Left ventricle myocardium inferior (tissue), 1 donor: ENCODE measurements around the gene CPE. TPM values are rescaled to one million over a fixed set of nuclear protein-coding genes. Genes with fewer than 3 reads are reported as not detected.

ENCODE experiments used
- DNase-seq: peaks from one replicate; pipeline ENCODE4 v3.0.0-alpha.2; 2020
- H3K27ac ChIP-seq: fragments of 200-600 bp; replicated peaks from 2 replicates; pipeline ENCODE4 v1.8.0; 2021
- H3K27me3 ChIP-seq: fragments of 200-600 bp; 2 replicates; pipeline ENCODE4 v1.8.0; 2021; ENCODE audit warnings: low read depth
- H3K36me3 ChIP-seq: fragments of 200-600 bp; 2 replicates; pipeline ENCODE4 v1.8.0; 2021
- H3K4me1 ChIP-seq: fragments of 200-600 bp; 2 replicates; pipeline ENCODE4 v1.8.0; 2021
- H3K4me3 ChIP-seq: fragments of 200-600 bp; 2 replicates; pipeline ENCODE4 v1.8.0; 2021; ENCODE audit warnings: mild to moderate bottlenecking, moderate library complexity
- H3K9me3 ChIP-seq: fragments of 200-600 bp; replicated peaks from 2 replicates; pipeline ENCODE4 v1.8.0; 2021
- CTCF ChIP-seq: fragments of 200-600 bp; IDR thresholded peaks from 2 replicates; pipeline ENCODE4 v1.8.0; 2021; ENCODE audit warnings: antibody characterized with exemption, mild to moderate bottlenecking, borderline replicate concordance
- intact Hi-C: fragments of 100-400 bp; cut with micrococcal nuclease; formaldehyde crosslinking; loops from one replicate; pipeline ENCODE4 v1.11.0; 2022
- total RNA-seq: library from RNA; stranded (reverse); fragmentation: NEBNext Ultra II Directional; extraction: Animal tissue kit (Norgen Biotek cat#: 25700); gene quantifications from one replicate; pipeline ENCODE4 v1.2.1, GENCODE V29; 2021
- donor health status: DM: no; HTN: yes; CAD: no; lungs with severe emphysema.

Gene CPE
- total RNA-seq, 1 donor from 2014 or later, result 43.2 TPM

DNA sequence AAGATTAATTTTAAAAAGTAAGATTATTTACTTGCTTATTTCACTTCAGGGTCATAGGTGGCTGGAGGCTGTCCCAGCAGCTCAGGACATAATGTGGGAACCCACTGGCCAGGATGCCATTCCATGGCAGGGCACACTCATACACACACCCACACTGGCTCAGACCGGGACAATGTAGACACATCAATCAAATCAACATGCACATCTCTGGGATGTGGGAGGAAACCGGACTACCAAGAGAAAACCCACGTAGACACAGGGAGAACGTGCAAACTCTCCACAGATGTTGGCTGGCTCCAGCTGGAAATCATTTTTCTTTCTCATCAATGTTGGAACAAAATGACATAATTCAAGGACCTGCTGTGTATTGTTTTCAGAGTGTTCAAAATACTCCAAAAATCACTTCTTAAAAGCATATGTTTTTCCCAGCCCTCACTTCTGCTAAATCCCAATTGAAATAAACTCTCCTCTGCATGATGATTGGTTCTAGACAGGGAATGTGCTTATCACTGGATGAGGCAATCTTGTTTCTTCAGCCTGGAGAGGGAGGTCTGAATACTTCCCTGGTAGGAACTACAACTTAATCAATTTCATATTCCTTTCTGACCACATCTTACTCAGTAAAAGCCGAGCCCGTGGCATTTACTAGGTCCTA, 18.6 kb upstream of the CPE start:
- no peak overlapping the region for H3K4me3 ChIP-seq
- H3K36me3 ChIP-seq, result no peaks in the 10 kb centered on the region
- no peak for DNase-seq
- no peak for TF ChIP-seq CTCF
- H3K27me3 ChIP-seq, result peaks cover 10% of the 10 kb centered on the region
- no peaks in the 10 kb centered on the region for H3K9me3 ChIP-seq
- H3K27ac ChIP-seq, result no peak overlapping the region
- intact Hi-C loops, result no loop called here
- no peaks in the 10 kb centered on the region for H3K4me1 ChIP-seq

- DNase-seq, result no peak
- TF ChIP-seq CTCF, result no peak
- Histone ChIP-seq H3K9me3 (no peaks in the 10 kb centered on the region), H3K36me3 (no peaks in the 10 kb centered on the region), H3K4me1 (no peaks in the 10 kb centered on the region), H3K27ac (no peak overlapping the region), H3K27me3 (peaks cover 10% of the 10 kb centered on the region), H3K4me3 (no peak overlapping the region)
- intact Hi-C loops, result no loop called here
Measured at GRCh38 chr4:165360985-165361670, 17.7 kb upstream of the CPE start.

DNA sequence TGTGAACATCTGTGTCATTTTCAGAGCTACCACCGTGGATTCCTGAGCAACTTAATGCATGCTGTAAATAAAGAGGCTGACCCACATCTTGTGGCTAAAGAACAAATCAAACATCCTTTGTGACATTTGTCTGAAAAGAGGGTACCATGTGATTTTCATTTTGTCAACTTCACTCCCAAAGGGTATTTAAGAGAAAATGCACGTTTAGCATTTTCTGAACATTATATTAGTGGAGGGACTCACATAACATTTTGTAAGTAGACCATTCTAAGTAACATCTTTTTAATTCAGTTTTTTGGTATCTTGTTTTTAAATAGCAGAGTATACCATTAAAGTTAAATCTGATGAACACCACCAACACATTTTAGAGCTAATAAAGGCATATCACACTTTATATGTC, 17.0 kb upstream of the CPE start:
- H3K27me3 ChIP-seq, result peaks cover 10% of the 10 kb centered on the region
- no peak for DNase-seq
- no peaks in the 10 kb centered on the region for H3K36me3 ChIP-seq
- H3K4me1 ChIP-seq, result no peaks in the 10 kb centered on the region
- H3K27ac ChIP-seq, result no peak overlapping the region
- intact Hi-C loops, result no loop called here
- H3K4me3 ChIP-seq, result no peak overlapping the region
- H3K9me3 ChIP-seq, result no peaks in the 10 kb centered on the region
- no peak for TF ChIP-seq CTCF

DNA sequence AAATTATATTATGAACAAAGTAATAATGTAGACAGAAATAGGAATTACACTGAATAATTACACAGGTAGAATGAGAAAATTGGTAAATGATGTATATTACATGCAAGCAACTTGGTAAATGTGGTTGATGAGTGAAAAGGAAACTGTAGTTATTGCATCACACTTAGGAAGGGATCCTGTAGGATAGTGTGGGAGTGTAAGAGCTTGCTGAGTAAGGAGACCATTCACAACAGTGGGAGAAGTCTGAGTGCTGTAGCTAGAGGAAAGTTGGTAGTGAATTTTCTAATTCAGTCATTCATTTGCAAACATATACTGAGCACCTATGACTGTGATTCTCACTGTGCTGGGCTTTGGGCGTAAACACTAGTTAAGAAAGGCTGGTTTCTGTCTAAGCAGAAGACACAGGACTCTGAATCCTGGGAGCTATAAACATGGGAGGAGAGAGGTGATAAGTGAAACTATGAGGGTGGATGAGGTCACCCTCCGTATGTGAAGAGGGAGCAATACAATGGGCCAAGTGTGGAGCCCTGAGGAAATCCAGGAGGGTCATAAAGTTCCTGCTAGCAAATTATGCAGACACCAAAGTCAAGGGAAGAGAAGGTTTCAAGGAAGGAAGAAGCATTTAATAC, 14.2 kb upstream of the CPE start:
- intact Hi-C loops, result no loop called here
- Histone ChIP-seq H3K27me3 (no peaks in the 10 kb centered on the region), H3K4me3 (no peak overlapping the region), H3K9me3 (no peaks in the 10 kb centered on the region), H3K27ac (no peak overlapping the region), H3K36me3 (no peaks in the 10 kb centered on the region), H3K4me1 (no peaks in the 10 kb centered on the region)
- no peak for DNase-seq
- no peak for TF ChIP-seq CTCF

GRCh38 chr4:165367040-165367439, 11.8 kb upstream of the CPE start:
- intact Hi-C loops, result no loop called here
- no peak for DNase-seq
- Histone ChIP-seq H3K4me3 (no peak overlapping the region), H3K27ac (no peak overlapping the region), H3K9me3 (no peaks in the 10 kb centered on the region), H3K27me3 (no peaks in the 10 kb centered on the region), H3K4me1 (no peaks in the 10 kb centered on the region), H3K36me3 (no peaks in the 10 kb centered on the region)
- no peak for TF ChIP-seq CTCF
